Progenitor cell of endocrine pancreas (in vitro differentiated cells): ENCODE data around the gene ZC3H13. TPM values are rescaled to one million over a fixed set of nuclear protein-coding genes. Genes with fewer than 3 reads are reported as not detected.

Experiments
- DNase-seq: peaks from one replicate; pipeline ENCODE4 v3.0.0; 2021; ENCODE audit warnings: low spot score; ENCODE audit not compliant: unreplicated experiment
- H3K27ac Mint-ChIP-seq: 2 replicates; pipeline ENCODE4 v1.8.0; 2021; ENCODE audit warnings: mild to moderate bottlenecking, moderate library complexity, mixed read lengths
- H3K27me3 Mint-ChIP-seq: 2 replicates; pipeline ENCODE4 v1.8.0; 2021; ENCODE audit warnings: mixed read lengths
- H3K36me3 Mint-ChIP-seq: 2 replicates; pipeline ENCODE4 v1.8.0; 2022; ENCODE audit warnings: mixed read lengths; ENCODE audit not compliant: insufficient read depth
- H3K4me1 Mint-ChIP-seq: 2 replicates; pipeline ENCODE4 v1.8.0; 2021; ENCODE audit warnings: low read depth, mixed read lengths
- H3K4me3 Mint-ChIP-seq: 2 replicates; pipeline ENCODE4 v1.8.0; 2021; ENCODE audit warnings: low read depth, mild to moderate bottlenecking, moderate library complexity, mixed read lengths
- H3K9me3 Mint-ChIP-seq: 2 replicates; pipeline ENCODE4 v1.8.0; 2021; ENCODE audit warnings: low read depth, mixed read lengths
- CTCF ChIP-seq: fragments of 200-600 bp; sonication (generic); IDR thresholded peaks from one replicate; pipeline ENCODE4 v1.5.0; 2021; ENCODE audit warnings: antibody characterized with exemption, mild to moderate bottlenecking; ENCODE audit not compliant: unreplicated experiment
- total RNA-seq: library from RNA; stranded (reverse); gene quantifications from 2 replicates; pipeline ENCODE4 v1.2.1, GENCODE V29; 2021

The ZC3H13 gene
- total RNA-seq, 1 donor from 2014 or later = 65.9 TPM

- peaks cover 4% of the 10 kb centered on the region for H3K36me3 Mint-ChIP-seq
- H3K27ac Mint-ChIP-seq = no peak overlapping the region
- H3K4me1 Mint-ChIP-seq = peaks cover 7% of the 10 kb centered on the region
- no peak for TF ChIP-seq CTCF
- H3K4me3 Mint-ChIP-seq = no peak overlapping the region
- no peaks in the 10 kb centered on the region for H3K27me3 Mint-ChIP-seq
- no peaks in the 10 kb centered on the region for H3K9me3 Mint-ChIP-seq
- DNase-seq = no peak
These were observed 103.4 kb downstream of the ZC3H13 start for GRCh38 chr13:45949161-45949560.

GRCh38 chr13:45943965-45944364, 108.6 kb downstream of the ZC3H13 start:
- Mint-ChIP-seq H3K27me3 (no peaks in the 10 kb centered on the region), H3K27ac (no peak overlapping the region), H3K4me3 (no peak overlapping the region), H3K4me1 (peaks cover 10% of the 10 kb centered on the region), H3K9me3 (peaks cover 3% of the 10 kb centered on the region), H3K36me3 (no peaks in the 10 kb centered on the region)
- no peak for TF ChIP-seq CTCF
- DNase-seq = no peak

GRCh38 chr13:45943120-45943519, 109.4 kb downstream of the ZC3H13 start:
- Mint-ChIP-seq H3K27me3 (no peaks in the 10 kb centered on the region), H3K36me3 (no peaks in the 10 kb centered on the region), H3K9me3 (peaks cover 3% of the 10 kb centered on the region), H3K27ac (no peak overlapping the region), H3K4me3 (no peak overlapping the region), H3K4me1 (peaks cover 10% of the 10 kb centered on the region)
- no peak for TF ChIP-seq CTCF
- DNase-seq = no peak

GRCh38 chr13:45941261-45941660, 111.3 kb downstream of the ZC3H13 start:
- H3K4me3 Mint-ChIP-seq = no peak overlapping the region
- DNase-seq = no peak
- no peak overlapping the region for H3K27ac Mint-ChIP-seq
- TF ChIP-seq CTCF = no peak
- H3K36me3 Mint-ChIP-seq = no peaks in the 10 kb centered on the region
- peaks cover under 1% of the 10 kb centered on the region for H3K27me3 Mint-ChIP-seq
- peaks cover 25% of the 10 kb centered on the region for H3K4me1 Mint-ChIP-seq
- peaks cover 3% of the 10 kb centered on the region for H3K9me3 Mint-ChIP-seq

GRCh38 chr13:45940061-45940460, 112.5 kb downstream of the ZC3H13 start:
- peaks cover 11% of the 10 kb centered on the region for H3K27me3 Mint-ChIP-seq
- H3K4me3 Mint-ChIP-seq = no peak overlapping the region
- no peaks in the 10 kb centered on the region for H3K36me3 Mint-ChIP-seq
- no peak for DNase-seq
- peaks cover 3% of the 10 kb centered on the region for H3K9me3 Mint-ChIP-seq
- H3K4me1 Mint-ChIP-seq = peaks cover 23% of the 10 kb centered on the region
- no peak for TF ChIP-seq CTCF
- H3K27ac Mint-ChIP-seq = no peak overlapping the region
